ENCODE measurements around the gene PACS1. TPM values are rescaled to one million over a fixed set of nuclear protein-coding genes. Genes with fewer than 3 reads are reported as not detected.
A peak's percentile ranks its signal among the peaks of the same experiment; 100 is the strongest.

PACS1 gene
- total RNA-seq, 1 experiment from 2014 or later = 47.9 TPM

DNA sequence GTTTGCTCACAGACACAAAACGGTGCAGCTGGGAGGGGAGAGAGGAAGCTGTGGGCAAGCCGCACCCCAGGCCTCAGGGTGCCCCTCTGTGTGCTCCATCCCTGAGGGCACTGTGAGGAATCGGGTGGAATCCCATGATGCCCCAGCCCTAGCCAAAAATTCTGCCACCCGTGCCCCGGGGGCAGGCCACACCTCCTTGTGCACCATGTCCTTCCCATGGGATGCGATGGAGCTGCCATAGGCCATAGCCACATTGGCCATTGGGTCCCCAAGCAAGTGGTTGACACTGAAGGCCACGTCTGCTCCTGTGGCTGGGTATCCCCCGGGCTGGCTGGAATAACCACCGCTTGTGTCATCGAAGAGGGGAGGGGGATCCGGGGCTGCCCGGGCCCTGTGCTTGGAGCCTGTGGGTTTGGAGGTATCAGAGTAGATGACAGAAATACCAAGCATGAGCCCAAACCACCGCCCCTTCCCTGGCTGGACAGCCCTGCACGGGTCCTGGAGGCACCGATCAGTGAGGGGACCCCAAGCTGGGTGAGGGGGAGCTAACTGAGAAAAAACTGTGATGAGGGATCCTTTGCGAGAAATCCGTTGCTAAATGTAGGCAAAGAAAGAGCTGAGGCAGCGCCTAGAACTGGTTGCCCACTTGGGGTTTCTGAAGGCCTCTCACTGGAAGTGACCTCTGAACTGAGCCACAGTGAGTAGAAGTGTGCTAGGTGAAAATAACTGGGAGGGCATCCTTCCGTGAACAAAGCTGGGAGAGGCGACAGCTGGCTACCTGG, 218.0 kb downstream of the PACS1 start:
- Mint-ChIP-seq H3K4me1 (ENCODE audit: low read depth, unreplicated experiment) (peaks cover 25% of the 10 kb centered on the region), H3K27ac (ENCODE audit: unreplicated experiment) (peak overlapping the region; percentile 90), H3K9me3 (ENCODE audit: low read depth, unreplicated experiment) (no peaks in the 10 kb centered on the region), H3K4me3 (ENCODE audit: low read depth, unreplicated experiment) (peak overlapping the region; percentile 80), H3K36me3 (ENCODE audit: insufficient read depth, unreplicated experiment) (peaks cover 46% of the 10 kb centered on the region), H3K27me3 (ENCODE audit: unreplicated experiment) (peaks cover 23% of the 10 kb centered on the region)
- no peak for DNase-seq
- TF ChIP-seq, protein P1, sequence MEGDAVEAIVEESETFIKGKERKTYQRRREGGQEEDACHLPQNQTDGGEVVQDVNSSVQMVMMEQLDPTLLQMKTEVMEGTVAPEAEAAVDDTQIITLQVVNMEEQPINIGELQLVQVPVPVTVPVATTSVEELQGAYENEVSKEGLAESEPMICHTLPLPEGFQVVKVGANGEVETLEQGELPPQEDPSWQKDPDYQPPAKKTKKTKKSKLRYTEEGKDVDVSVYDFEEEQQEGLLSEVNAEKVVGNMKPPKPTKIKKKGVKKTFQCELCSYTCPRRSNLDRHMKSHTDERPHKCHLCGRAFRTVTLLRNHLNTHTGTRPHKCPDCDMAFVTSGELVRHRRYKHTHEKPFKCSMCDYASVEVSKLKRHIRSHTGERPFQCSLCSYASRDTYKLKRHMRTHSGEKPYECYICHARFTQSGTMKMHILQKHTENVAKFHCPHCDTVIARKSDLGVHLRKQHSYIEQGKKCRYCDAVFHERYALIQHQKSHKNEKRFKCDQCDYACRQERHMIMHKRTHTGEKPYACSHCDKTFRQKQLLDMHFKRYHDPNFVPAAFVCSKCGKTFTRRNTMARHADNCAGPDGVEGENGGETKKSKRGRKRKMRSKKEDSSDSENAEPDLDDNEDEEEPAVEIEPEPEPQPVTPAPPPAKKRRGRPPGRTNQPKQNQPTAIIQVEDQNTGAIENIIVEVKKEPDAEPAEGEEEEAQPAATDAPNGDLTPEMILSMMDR (IDR thresholded peaks at IDR 0.05; ENCODE audit: unreplicated experiment) = no peak
- BruUV-seq (replicated peaks) = TSS peak; percentile 39
- intact Hi-C loops (cut with micrococcal nuclease; ENCODE audit: unreplicated experiment) = no loop called here
- CTCF ChIA-PET = interaction anchor here (0.7 to 1.6 kb wide), 4 partner anchors 10 to 236 kb away, joined by 3 to 11 read pairs (median 6); partner anchors contain the start of gene SF3B2

DNA sequence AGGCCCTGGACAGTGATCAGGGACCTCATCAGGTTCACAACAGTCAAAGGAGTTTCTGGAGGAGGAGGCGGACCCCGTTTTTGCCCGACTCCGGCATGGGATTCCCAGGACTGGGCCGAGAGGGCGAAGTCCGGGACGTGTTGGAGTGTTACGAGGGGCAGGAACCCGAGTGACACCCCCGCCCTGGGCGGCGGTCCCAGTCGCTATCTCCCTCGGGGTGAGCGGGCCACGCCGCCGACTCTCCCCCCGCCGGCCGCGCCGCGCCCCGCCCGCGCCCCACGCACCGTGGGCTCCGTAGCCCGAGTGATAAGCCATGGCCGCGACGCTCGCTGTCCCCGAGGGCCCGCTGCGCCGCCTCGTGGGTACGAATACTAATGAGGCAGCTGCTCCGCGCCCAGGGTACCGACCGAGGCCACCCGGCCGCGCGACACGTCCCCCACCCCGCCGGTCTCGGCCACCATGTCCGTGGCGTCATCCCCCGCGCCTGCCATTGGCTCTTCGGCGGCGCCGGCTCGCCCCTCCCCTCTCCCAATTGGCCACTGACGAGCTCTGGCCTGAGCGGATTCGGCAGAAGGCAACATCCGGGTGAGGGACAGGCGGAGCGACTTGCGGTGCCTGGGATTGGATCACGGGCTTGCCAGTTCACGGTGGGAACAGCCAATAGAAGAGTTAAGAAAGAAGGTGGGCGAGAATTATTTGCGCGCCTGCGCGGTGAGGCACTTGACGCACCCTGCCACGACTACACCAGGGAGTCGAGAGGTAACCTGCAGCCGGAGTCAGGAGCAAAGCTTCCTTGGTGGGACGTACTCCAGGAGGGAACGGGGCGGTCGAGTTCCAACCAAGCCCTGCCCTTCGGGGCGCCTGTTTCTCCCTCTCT, 218.8 kb downstream of the PACS1 start, which contains the start of gene YIF1A:
TSS of gene YIF1A (minus strand) at position 473 of the 877 bp plus-strand sequence. CDS start at position 315, 158 bp downstream.
- H3K9me3 Mint-ChIP-seq (ENCODE audit: low read depth, unreplicated experiment) = no peaks in the 10 kb centered on the region
- peaks cover 42% of the 10 kb centered on the region for H3K36me3 Mint-ChIP-seq (ENCODE audit: insufficient read depth, unreplicated experiment)
- CTCF ChIA-PET = interaction anchor here (0.6 to 1.6 kb wide), 8 partner anchors 9 to 1884 kb away, joined by 3 to 11 read pairs (median 3); partner anchors contain the start of genes PELI3 and SF3B2
- H3K27me3 Mint-ChIP-seq (ENCODE audit: unreplicated experiment) = peaks cover 31% of the 10 kb centered on the region
- peak within 1 kb of the TSS; percentile 90 for H3K27ac Mint-ChIP-seq (ENCODE audit: unreplicated experiment)
- intact Hi-C loops (cut with micrococcal nuclease; ENCODE audit: unreplicated experiment) = no loop called here
- H3K4me3 Mint-ChIP-seq (ENCODE audit: low read depth, unreplicated experiment) = peak within 1 kb of the TSS; percentile 80
- DNase-seq = peak; percentile 98
- TF ChIP-seq, protein P1 (IDR thresholded peaks at IDR 0.05; ENCODE audit: unreplicated experiment) = no peak
- H3K4me1 Mint-ChIP-seq (ENCODE audit: low read depth, unreplicated experiment) = peaks cover 31% of the 10 kb centered on the region
- no TSS peak for BruUV-seq (replicated peaks)

DNA sequence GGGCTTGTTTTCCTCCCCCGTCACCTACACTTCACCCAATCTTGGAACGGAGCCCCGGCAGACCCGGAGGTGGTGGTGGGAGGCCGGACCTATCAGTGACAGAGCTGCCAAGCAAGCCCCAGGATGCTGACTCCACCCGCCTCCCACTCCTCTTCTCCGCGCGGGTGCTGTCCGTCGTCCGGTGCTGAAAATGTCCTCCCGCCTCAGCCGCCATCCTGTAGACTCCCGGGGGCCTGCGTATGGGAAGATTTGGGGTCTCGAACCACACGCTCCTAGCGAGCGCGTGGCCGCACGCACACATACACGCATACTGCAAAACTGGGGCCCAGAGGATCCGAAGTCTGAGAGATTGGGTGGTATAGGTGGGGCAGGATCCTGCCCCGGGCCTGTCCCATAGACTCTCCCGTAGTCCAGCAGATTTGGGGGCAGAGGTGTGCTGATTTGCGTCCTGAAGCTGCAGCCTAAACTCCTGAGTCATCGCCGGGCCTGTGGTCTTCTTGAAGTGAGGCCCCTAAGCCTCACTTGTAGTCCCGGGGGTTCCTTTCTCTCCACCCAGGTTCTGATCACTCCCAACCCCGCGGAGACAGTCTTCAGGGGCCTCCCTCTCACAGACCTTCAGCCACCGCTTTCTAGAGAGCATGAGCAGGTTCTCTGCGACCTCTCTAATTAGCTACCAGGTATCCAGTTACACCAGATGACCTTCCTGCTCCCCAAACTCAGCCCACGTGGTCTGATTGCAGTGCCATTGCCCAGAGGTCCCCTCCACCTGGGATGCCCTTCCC, 219.7 kb downstream of the PACS1 start:
- BruUV-seq (replicated peaks) = TSS peak; percentile 74
- intact Hi-C loops (cut with micrococcal nuclease; ENCODE audit: unreplicated experiment) = no loop called here
- H3K36me3 Mint-ChIP-seq (ENCODE audit: insufficient read depth, unreplicated experiment) = peaks cover 42% of the 10 kb centered on the region

More for the DNA sequence above, 219.7 kb downstream of the PACS1 start:
- Mint-ChIP-seq H3K4me3 (ENCODE audit: low read depth, unreplicated experiment) (peak overlapping the region; percentile 80), H3K27ac (ENCODE audit: unreplicated experiment) (peak overlapping the region; percentile 90), H3K9me3 (ENCODE audit: low read depth, unreplicated experiment) (no peaks in the 10 kb centered on the region), H3K4me1 (ENCODE audit: low read depth, unreplicated experiment) (peaks cover 31% of the 10 kb centered on the region), H3K27me3 (ENCODE audit: unreplicated experiment) (peaks cover 33% of the 10 kb centered on the region)
- peak; percentile 77 for DNase-seq
- CTCF ChIA-PET = interaction anchor here (0.6 to 1.6 kb wide), 6 partner anchors 22 to 238 kb away, joined by 3 to 11 read pairs (median 4); partner anchors contain the start of genes PELI3 and SF3B2
- TF ChIP-seq, protein P1 (IDR thresholded peaks at IDR 0.05; ENCODE audit: unreplicated experiment) = no peak
